Adrenal gland (tissue), 5 donors: ENCODE results near the gene C2orf78.

Experiments
- CTCF ChIP-seq, 6 experiments: fragments of 450-650 bp in 4 of 6; fragments of 200-600 bp in 2 of 6; sonication (generic) in 1 of 6; IDR thresholded peaks; 1 replicate in 5 of 6; 2 replicates in 1 of 6; pipeline versions ENCODE4 v1.5.1 to v1.8.0; 2016 to 2021; ENCODE audit warnings: antibody characterized with exemption in 6 of 6, mild to moderate bottlenecking in 2 of 6, moderate library complexity in 1 of 6
- POLR2A ChIP-seq, 2 donors: fragments of 450-650 bp; IDR thresholded peaks; one replicate each; pipeline ENCODE4 v1.6.1; 2017; ENCODE audit warnings: antibody characterized with exemption in 2 of 2, mild to moderate bottlenecking in 2 of 2, moderate library complexity in 1 of 2
- donor health status: DM: no; HTN: no; CAD: no.

GRCh38 chr2:73837847-73838585 is 54.0 kb downstream of the C2orf78 start:
- TF ChIP-seq CTCF (IDR thresholded peaks at IDR 0.05) (no peak), POLR2A (IDR thresholded peaks at IDR 0.05) (no peak)
